ENCODE measurements around the gene ATP5MC2.
"Not testable (repeated sequence)": the region's sequence is repeated elsewhere in the genome, so short reads cannot be mapped to it uniquely, and the experiment has no call there.

ATP5MC2 gene

GRCh38 chr12:53675701-53676607, at the start of gene ATP5MC2:
ATP5MC2 (minus strand) TSS chr12:53676083; CDS start chr12:53672614, 3,469 bp downstream.
- DNase-seq: peak; percentile 99

GRCh38 chr12:53722450-53723041, 46.7 kb upstream of the ATP5MC2 start:
- DNase-seq: no peak

- no peak for DNase-seq
These were observed 45.1 kb upstream of the ATP5MC2 start for GRCh38 chr12:53720946-53721345.

GRCh38 chr12:53719649-53720048, 43.8 kb upstream of the ATP5MC2 start:
- DNase-seq: no peak

- not testable (repeated sequence) for DNase-seq
These were observed 42.7 kb upstream of the ATP5MC2 start for GRCh38 chr12:53718567-53718966.

GRCh38 chr12:53717319-53717718, 41.4 kb upstream of the ATP5MC2 start:
- no peak for DNase-seq

- DNase-seq: no peak
These were observed 38.1 kb upstream of the ATP5MC2 start for GRCh38 chr12:53714004-53714403.

GRCh38 chr12:53713516-53713915, 37.6 kb upstream of the ATP5MC2 start:
- DNase-seq: no peak

GRCh38 chr12:53712059-53712643, 36.3 kb upstream of the ATP5MC2 start:
- no peak for DNase-seq

- DNase-seq: no peak
These were observed 34.2 kb upstream of the ATP5MC2 start for GRCh38 chr12:53710091-53710490.

GRCh38 chr12:53709671-53710070, 33.8 kb upstream of the ATP5MC2 start:
- no peak for DNase-seq

- DNase-seq: no peak
These were observed 30.2 kb upstream of the ATP5MC2 start for GRCh38 chr12:53706080-53706479.

- DNase-seq: no peak
These were observed 27.9 kb upstream of the ATP5MC2 start for GRCh38 chr12:53703756-53704155.

- DNase-seq: peak; percentile 75
These were observed 25.8 kb upstream of the ATP5MC2 start for GRCh38 chr12:53701518-53702264.

- DNase-seq: no peak
These were observed 24.7 kb upstream of the ATP5MC2 start for GRCh38 chr12:53700567-53700966.

- no peak for DNase-seq
These were observed 23.8 kb upstream of the ATP5MC2 start for GRCh38 chr12:53699678-53700025.

- DNase-seq: no peak
These were observed 23.2 kb upstream of the ATP5MC2 start for GRCh38 chr12:53698948-53699677.

- DNase-seq: no peak
These were observed 20.9 kb upstream of the ATP5MC2 start for GRCh38 chr12:53696655-53697331.

- DNase-seq: peak; percentile 40
These were observed 20.4 kb upstream of the ATP5MC2 start for GRCh38 chr12:53696285-53696654.

- peak; percentile 22 for DNase-seq
These were observed 19.6 kb upstream of the ATP5MC2 start for GRCh38 chr12:53695152-53696145.

- DNase-seq: no peak
These were observed 18.9 kb upstream of the ATP5MC2 start for GRCh38 chr12:53694756-53695151.
